KOPT-K1 (cell line): ENCODE measurements around the gene ACADL.

Experiments
- H3K27ac ChIP-seq: fragments of 200-600 bp; sonication (generic); 2 replicates; pipeline ENCODE4 v1.5.1; 2016; ENCODE audit warnings: antibody characterized with exemption, mild to moderate bottlenecking, low read depth, low read length; ENCODE audit not compliant: poor library complexity, severe bottlenecking
- H3K36me3 ChIP-seq: fragments of 200-600 bp; sonication (generic); 2 replicates; pipeline ENCODE4 v1.5.1; 2017; ENCODE audit warnings: antibody characterized with exemption, mild to moderate bottlenecking, low read length, moderate library complexity; ENCODE audit not compliant: insufficient read depth
- H3K9me3 ChIP-seq: fragments of 200-600 bp; sonication (generic); 2 replicates; pipeline ENCODE4 v1.5.1; 2017; ENCODE audit warnings: antibody characterized with exemption, low read length, mild to moderate bottlenecking; ENCODE audit not compliant: insufficient read depth, poor library complexity, severe bottlenecking

Gene ACADL

DNA sequence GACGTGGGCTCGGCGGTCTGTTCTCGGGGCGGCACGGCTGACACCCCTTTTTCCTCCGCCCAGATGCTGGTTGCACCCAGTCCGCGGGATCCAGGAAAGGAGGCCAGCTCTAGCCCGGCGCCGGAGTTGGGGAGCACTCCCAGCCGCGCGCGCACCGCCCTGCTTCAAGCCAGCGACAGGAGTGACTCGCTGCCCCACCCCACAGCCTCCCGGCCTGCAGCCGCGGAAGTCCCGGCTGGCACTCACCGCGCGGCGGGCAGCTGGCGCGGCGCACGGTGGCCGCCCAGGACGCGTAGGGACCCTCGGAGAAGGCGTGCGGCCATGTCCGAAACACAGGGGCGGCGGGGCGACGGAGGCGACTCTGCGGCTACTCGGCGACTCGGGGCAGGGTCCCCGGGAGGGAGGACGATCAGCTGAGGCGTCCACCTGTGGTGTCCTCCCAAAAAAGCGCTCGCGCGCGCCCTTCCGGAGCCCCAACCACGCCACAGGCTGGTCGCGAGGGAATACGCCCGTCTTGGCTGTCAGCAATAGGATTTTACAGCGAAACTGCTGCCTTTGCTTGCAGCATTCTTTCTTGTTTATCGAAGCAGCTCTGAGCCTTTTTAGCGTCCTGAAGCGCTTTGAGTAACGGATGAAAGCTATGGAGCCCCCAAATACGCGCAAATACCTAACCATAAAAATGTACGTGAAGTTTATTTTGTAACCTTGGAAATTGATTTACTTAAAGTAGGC is at the start of gene ACADL:
TSS of gene ACADL (minus strand) at position 507 of the 732 bp plus-strand sequence. CDS start at position 323, 184 bp downstream.
- Histone ChIP-seq H3K9me3 (no peaks in the 10 kb centered on the region), H3K27ac (no peak within 1 kb of the TSS), H3K36me3 (no peaks in the 10 kb centered on the region)

DNA sequence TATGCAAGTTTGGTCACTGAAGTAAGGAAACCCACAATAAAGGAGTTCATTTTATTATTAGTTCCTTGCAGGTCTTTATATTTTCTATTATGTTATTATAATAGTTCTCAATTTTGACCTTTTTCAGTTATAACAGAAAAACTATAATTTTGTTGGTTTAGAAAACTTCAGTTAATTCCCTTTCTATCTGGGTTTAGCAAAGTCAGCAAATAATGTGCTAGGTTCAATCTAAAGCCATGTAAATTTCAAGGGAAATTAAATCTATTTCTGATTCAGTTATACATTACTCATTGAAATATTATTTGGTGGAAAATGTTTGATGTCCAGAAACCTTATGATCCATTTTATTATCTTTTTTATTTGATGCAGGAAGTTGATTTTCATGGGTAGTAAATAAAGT is 46.1 kb upstream of the ACADL start:
- H3K9me3 ChIP-seq = no peaks in the 10 kb centered on the region
- no peak overlapping the region for H3K27ac ChIP-seq
- H3K36me3 ChIP-seq = no peaks in the 10 kb centered on the region

DNA sequence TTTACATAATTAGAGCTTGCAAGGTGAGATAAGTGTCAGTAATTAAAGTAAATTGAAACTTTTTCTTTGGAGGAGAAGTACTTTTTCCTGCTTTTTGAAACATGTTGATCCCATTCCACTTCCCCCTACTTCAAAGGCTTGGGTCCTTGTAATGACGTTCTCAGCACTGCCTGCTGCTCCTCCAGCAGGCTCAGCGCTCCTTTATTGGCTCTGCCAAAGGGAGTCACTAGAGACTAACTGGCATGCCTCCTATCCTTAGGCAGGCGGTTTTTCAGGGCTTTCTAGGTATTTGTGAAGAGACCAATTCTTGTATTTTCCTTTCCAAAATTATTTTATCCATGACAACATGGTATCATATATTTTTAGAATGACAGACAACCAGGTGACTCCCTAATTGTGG is 43.9 kb upstream of the ACADL start:
- Histone ChIP-seq H3K36me3 (no peaks in the 10 kb centered on the region), H3K27ac (no peak overlapping the region), H3K9me3 (no peaks in the 10 kb centered on the region)

DNA sequence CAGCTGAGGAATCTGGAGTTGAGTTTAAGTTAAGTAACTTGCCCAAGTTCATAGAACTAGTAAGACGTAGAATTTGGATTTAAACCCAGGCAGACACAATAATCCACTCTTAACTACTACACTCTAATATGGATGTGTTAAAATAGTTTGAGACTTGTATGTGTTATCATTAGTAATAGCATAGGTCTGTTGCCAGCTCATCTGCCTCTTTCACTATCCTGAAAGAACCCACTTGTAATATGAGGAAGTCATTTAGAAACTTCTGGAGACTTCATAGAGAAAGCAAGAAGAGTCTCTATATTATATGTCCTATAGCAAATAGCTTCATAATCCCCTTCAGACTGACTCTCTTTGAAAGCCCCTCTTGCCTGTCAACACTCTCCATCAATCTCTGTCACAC is 43.0 kb upstream of the ACADL start:
- H3K9me3 ChIP-seq = no peaks in the 10 kb centered on the region
- no peaks in the 10 kb centered on the region for H3K36me3 ChIP-seq
- H3K27ac ChIP-seq = no peak overlapping the region

DNA sequence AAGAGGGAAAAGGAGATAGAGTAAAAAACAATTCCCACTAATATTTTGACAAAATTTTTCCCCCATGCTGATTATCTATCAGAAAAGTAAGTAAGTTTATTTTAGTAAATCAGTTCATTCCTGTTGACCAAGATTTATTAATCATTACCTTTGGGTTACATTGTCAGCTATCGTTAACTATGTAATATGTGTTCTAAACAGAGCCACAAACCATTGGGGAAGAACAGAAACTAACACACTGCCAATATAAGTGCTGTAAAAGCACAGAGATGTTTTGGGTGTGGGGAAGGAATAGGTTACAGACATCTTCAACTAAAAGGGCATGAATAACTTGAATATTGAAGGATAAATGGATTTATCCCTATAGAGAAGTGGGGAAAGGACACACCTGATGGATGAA is 42.5 kb upstream of the ACADL start:
- Histone ChIP-seq H3K9me3 (no peaks in the 10 kb centered on the region), H3K36me3 (no peaks in the 10 kb centered on the region), H3K27ac (no peak overlapping the region)

DNA sequence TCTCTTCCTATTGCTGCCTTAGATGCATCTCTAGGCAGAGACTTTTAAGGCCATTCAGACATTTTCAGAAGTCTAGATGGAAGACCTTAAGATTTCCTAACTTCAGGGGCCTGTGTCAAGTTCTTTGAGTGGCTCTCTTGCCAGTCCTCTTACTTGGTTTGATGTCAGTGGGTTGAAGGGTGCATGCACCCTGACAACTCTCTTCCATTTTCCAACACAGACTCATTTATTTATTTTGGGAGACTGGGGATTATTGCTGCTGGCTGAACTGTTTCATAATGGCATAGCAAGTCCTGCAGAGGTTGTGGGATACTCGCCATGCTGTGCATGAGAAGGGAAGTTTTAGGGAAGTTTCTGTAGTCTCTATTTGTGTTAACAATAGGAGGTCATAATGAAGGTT is 39.0 kb upstream of the ACADL start:
- Histone ChIP-seq H3K36me3 (no peaks in the 10 kb centered on the region), H3K9me3 (no peaks in the 10 kb centered on the region), H3K27ac (no peak overlapping the region)

DNA sequence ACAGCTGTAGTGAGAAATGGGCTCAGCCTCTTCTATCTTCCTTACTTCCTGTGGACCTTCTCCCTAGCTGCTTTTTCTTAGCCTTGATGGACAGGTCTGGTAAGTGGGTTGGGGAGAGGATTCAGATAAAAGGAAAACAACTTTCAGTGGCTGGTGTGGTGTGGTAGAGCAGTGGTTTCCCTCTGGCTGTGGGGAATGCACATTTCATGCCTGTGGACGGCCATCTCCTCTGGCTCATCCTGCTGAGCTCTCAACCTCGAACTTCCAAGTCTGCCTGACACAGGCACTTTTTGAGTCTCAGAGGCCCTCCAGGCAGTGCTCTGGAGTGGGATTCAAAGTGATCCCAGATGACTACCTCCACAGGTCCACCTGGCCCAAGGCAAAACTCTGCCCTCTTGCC is 38.6 kb upstream of the ACADL start:
- H3K27ac ChIP-seq = no peak overlapping the region
- no peaks in the 10 kb centered on the region for H3K9me3 ChIP-seq
- no peaks in the 10 kb centered on the region for H3K36me3 ChIP-seq

DNA sequence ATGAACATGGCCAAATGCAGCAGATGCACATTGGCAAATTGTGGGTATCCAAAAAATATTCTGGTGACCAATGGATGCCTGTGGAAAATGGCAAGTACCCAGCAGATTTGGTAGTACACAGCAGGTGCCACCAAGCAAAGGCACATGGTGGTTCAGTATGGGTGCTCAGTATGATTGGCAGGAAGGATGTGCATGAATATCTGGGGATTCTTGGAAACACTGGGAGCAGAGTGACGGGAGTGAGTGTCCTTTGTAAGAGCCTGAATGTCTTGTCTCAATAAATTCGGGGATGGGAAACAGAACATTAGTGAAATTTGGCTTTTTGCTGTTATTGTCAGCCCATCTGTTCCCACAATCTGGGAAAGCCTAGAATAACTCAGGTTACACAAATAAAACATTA is 36.8 kb upstream of the ACADL start:
- Histone ChIP-seq H3K36me3 (no peaks in the 10 kb centered on the region), H3K9me3 (no peaks in the 10 kb centered on the region), H3K27ac (no peak overlapping the region)

DNA sequence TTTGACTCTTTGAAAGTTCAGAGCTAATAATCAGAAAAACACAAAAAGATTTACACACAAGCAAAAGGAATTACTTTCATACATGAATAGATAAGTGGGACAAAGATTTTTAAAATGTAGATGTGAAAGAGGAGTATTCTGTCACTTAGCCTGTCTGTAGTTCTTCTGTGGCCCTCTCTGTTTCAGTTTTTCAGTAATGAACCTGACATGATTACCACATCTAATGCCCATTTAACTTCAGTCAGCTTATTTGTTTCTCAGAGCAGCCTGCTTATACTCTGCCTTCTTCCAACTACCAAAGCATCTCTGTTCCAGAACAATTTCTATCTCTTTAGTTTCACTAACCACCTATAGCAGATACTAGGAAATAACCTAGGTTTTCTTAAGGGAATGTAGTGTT is 34.4 kb upstream of the ACADL start:
- H3K36me3 ChIP-seq = no peaks in the 10 kb centered on the region
- H3K9me3 ChIP-seq = no peaks in the 10 kb centered on the region
- no peak overlapping the region for H3K27ac ChIP-seq

DNA sequence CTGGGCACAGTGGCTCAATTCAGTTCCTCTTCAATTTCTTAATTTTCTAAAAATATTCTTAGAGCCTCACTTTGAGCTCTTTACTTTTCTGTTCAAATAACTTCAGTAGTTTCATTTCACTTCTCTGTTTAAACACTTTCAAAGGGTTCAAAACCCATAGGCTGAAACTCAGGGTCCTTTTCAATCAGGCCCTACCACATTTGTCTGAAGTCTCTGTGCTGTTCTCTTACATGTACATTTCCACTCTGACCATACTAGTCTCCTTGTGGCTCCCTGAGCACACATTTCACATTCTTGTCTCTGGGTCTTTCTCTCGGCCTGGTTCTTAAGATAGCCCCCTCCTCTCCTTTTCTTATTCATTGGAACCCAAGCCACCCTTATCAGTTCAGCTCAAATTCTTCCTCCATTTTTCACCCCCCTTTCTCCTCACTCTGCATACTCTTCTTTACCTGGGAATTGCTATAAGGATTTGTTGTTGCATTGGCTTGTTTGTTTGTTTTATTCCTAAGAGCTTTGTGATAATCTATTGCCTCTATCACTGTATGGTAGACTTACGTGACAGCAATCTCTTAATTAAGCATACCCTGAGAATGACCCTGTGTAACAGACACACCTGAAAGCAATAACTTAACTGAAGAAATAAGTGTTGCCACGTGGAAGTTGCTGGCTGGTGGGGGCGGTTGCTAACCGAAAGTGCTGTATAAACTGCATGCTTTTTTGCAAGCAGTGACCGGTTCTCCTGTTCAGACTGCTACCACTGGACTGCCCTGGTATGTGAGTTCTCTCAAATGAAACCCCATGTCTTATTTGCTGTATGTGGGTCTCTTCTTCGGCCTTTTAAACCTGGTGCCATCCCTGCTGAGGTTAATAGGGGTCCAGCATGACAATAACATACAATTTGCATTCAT is 27.7 kb upstream of the ACADL start:
- no peaks in the 10 kb centered on the region for H3K9me3 ChIP-seq
- no peak overlapping the region for H3K27ac ChIP-seq
- no peaks in the 10 kb centered on the region for H3K36me3 ChIP-seq

DNA sequence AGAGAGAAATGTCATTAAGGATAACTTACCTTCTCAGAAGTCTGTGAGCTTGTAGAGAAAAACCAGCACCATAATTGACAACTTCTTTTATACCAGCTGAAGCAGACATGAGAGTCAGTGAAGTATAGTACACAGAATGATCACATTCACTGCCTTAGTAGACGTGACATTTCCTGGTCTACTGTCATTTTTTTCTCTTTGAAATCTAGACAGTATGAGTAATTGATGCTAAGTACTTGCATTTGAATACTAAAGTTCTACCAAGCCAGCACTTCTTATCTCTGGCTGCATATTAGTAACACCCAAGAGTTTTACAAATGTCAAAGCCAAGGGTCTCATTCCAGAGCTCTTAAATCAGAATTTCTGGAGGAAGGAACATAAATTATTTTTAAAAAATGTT is 25.4 kb upstream of the ACADL start:
- no peaks in the 10 kb centered on the region for H3K9me3 ChIP-seq
- no peaks in the 10 kb centered on the region for H3K36me3 ChIP-seq
- H3K27ac ChIP-seq = no peak overlapping the region

DNA sequence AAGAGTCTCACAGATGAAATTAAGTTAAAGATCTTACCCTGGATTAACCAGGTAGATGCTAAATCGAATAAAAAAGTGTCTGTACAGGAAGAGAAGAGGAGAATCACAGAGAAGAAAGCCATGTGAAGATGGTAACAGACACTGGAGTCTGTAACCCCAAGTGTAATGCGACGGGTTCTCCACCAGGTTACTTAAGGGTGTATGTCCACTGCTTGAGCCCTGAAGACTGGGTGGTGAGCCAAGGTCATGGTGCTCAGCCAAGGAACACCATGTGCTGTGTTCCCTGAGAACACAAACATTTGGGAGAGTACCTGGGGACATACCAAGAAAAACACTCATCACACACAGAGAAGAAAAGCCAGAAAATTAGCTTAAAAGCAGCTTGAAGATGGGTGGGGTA is 8.2 kb upstream of the ACADL start:
- Histone ChIP-seq H3K27ac (no peak overlapping the region), H3K36me3 (no peaks in the 10 kb centered on the region), H3K9me3 (no peaks in the 10 kb centered on the region)

DNA sequence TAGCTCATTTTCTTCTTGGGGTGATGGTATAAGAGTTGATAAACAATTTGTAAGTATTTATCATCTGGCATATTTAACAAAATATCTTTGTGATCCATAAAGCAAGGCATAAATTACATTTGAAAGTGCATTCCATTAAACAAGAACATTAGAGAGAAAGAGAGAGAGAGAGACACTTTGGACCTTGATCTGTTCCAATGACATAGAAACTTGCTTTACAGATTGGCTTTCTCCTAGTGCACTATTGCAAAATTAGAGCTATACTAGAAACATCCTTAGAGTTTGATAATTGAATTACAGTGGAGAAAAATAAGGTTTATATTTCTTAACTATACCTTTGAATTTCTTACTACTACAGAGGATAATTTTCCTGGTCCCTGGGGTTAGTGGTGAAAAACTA is 5.7 kb upstream of the ACADL start:
- Histone ChIP-seq H3K27ac (no peak overlapping the region), H3K9me3 (no peaks in the 10 kb centered on the region), H3K36me3 (no peaks in the 10 kb centered on the region)

DNA sequence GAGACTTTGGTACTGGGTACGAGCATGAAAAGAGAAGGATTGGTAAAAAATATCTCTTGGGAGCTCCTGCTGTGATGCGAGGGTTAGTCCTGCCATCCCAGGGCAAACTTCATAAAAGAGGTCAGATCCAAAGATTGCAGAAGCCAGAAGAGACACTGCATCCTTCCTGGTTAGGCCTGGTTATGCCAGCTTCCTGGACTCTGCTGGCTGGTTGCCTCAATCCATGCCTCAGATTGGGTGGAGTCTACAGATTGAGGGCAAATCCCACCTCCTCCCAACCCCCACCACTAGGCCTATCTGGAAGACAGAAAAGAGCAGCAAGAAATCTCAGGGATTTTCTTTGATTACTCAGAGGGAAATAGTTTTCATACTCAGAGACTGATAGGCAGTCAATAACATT is 5.3 kb upstream of the ACADL start:
- no peaks in the 10 kb centered on the region for H3K9me3 ChIP-seq
- no peak overlapping the region for H3K27ac ChIP-seq
- H3K36me3 ChIP-seq = no peaks in the 10 kb centered on the region

DNA sequence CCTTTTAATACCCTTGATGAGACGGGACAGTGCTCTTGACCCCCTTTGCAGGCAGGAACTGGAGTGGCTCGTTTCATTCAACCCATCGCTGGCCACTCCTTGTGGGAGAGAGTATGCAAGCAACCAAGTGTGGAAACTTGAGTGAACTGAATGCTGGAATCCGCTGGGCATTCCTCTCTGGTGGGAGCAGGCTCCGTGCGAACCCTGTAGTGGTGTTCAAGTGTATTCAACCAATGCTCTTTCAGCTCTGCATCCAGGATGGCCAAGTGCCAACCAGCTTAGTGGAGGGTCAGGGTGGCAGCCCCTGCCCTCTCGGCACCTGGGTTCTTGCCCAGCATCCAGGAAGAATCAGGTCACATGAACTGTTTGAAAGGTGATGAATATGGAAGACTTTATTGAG is 3.3 kb upstream of the ACADL start:
- Histone ChIP-seq H3K36me3 (no peaks in the 10 kb centered on the region), H3K27ac (no peak overlapping the region), H3K9me3 (no peaks in the 10 kb centered on the region)
